Esophagus muscularis mucosa (tissue), 4 donors: ENCODE measurements around the gene PRAMEF9. TPM values are rescaled to one million over a fixed set of nuclear protein-coding genes. Genes with fewer than 3 reads are reported as not detected.
"Not testable (repeated sequence)": the region's sequence is repeated elsewhere in the genome, so short reads cannot be mapped to it uniquely, and the experiment has no call there.

Source experiments
- DNase-seq: peaks from one replicate; pipeline ENCODE4 v3.0.0-alpha.2; 2017; ENCODE audit errors: extremely low spot score
- H3K27ac ChIP-seq, 4 donors: fragments of 200-600 bp; sonication (generic); replicated peaks in 1 of 4; 1 replicate in 3 of 4; 2 replicates in 1 of 4; pipeline ENCODE4 v1.5.1; 2016 to 2019; ENCODE audit warnings: mild to moderate bottlenecking in 1 of 4
- H3K27me3 ChIP-seq, 4 donors: fragments of 200-600 bp; sonication (generic); one replicate each; pipeline versions ENCODE4 v1.5.1 to v1.6.0; 2016 to 2019
- H3K36me3 ChIP-seq, 4 donors: fragments of 200-600 bp; sonication (generic); one replicate each; pipeline ENCODE4 v1.5.1; 2016 to 2019
- H3K4me1 ChIP-seq, 4 donors: fragments of 200-600 bp; sonication (generic); one replicate each; pipeline ENCODE4 v1.5.1; 2016 to 2019
- H3K4me3 ChIP-seq, 4 donors: fragments of 200-600 bp; sonication (generic); 1 replicate in 2 of 4; 2 replicates in 2 of 4; pipeline ENCODE4 v1.5.1; 2016 to 2019; ENCODE audit warnings: mild to moderate bottlenecking in 4 of 4, moderate library complexity in 1 of 4
- H3K9me3 ChIP-seq, 4 donors: fragments of 200-600 bp; sonication (generic); 1 replicate in 3 of 4; 2 replicates in 1 of 4; pipeline ENCODE4 v1.5.1; 2016 to 2019
- CTCF ChIP-seq, 3 experiments: fragments of 200-600 bp in 2 of 3; fragments of 450-650 bp in 1 of 3; sonication (generic) in 2 of 3; IDR thresholded peaks; one replicate each; pipeline ENCODE4 v1.5.1; 2017 to 2019; ENCODE audit warnings: antibody characterized with exemption in 3 of 3, mild to moderate bottlenecking in 2 of 3, moderate library complexity in 1 of 3
- EP300 ChIP-seq: sonication (generic); formaldehyde crosslinking; IDR thresholded peaks from one replicate; pipeline ENCODE4 v1.6.1; 2017; ENCODE audit warnings: antibody characterized with exemption
- POLR2A ChIP-seq: fragments of 450-650 bp; IDR thresholded peaks from one replicate; pipeline ENCODE4 v1.6.1; 2017; ENCODE audit warnings: antibody characterized with exemption, moderate library complexity, mild to moderate bottlenecking, low read depth
- POLR2AphosphoS5 ChIP-seq, 2 donors: sonication (generic); formaldehyde crosslinking; IDR thresholded peaks; one replicate each; pipeline ENCODE4 v1.6.1; 2017; ENCODE audit warnings: antibody characterized with exemption in 2 of 2
- WGBS: methylation state at CpG from one replicate; pipeline ENCODE4 v1.1.5; 2018; 5-methylcytosine and 5-hydroxymethylcytosine counted together
- intact Hi-C: fragments of 100-400 bp; cut with DNase I; formaldehyde crosslinking; loops from one replicate; pipeline ENCODE4 v1.15.1; 2023
- total RNA-seq, 4 donors: library from RNA; depleted of rRNA; stranded (reverse); fragments of >200 nt; gene quantifications; one replicate each; pipeline versions ENCODE4 v1.1.0 to v1.2.1, GENCODE V29; 2016

PRAMEF9 gene
- not detected for total RNA-seq

- H3K36me3 ChIP-seq, H3K9me3 ChIP-seq, H3K27ac ChIP-seq, H3K4me3 ChIP-seq, H3K27me3 ChIP-seq, H3K4me1 ChIP-seq, intact Hi-C loops, DNase-seq: not testable (repeated sequence)
- WGBS: 77% methylated on average over 2 of the region's 2 CpGs
Observed at GRCh38 chr1:13171548-13171947, at the start of gene PRAMEF9. Gene PRAMEF9, plus strand, starts transcription at chr1:13171848. Its CDS starts 3,433 bp downstream, at chr1:13175281.

- intact Hi-C loops, H3K4me1 ChIP-seq, H3K27ac ChIP-seq, H3K36me3 ChIP-seq, DNase-seq, H3K4me3 ChIP-seq, H3K27me3 ChIP-seq, H3K9me3 ChIP-seq: not testable (repeated sequence)
- WGBS: no CpG with 5 or more reads among the region's 5 CpGs
Observed at GRCh38 chr1:13155909-13156308, 15.7 kb upstream of the PRAMEF9 start, which contains the start of gene PRAMEF26. Gene PRAMEF26, minus strand, starts transcription at chr1:13156009. Its CDS starts 2,914 bp downstream, at chr1:13153095.

GRCh38 chr1:13165531-13165930 lies 6.1 kb upstream of the PRAMEF9 start, which contains the start of gene HNRNPCL4:
Gene HNRNPCL4, minus strand, starts transcription at chr1:13165631. Its CDS starts 164 bp downstream, at chr1:13165467.
- H3K4me3 ChIP-seq: not testable (repeated sequence)

GRCh38 chr1:13201309-13201708 lies 29.7 kb downstream of the PRAMEF9 start, which contains the start of gene PRAMEF13:
Gene PRAMEF13, minus strand, starts transcription at chr1:13201409. Its CDS starts 1,820 bp downstream, at chr1:13199589.
- H3K4me1 ChIP-seq, DNase-seq, H3K27me3 ChIP-seq, H3K36me3 ChIP-seq, H3K4me3 ChIP-seq, intact Hi-C loops, H3K27ac ChIP-seq, H3K9me3 ChIP-seq: not testable (repeated sequence)
- WGBS: no CpG with 5 or more reads among the region's 5 CpGs

More at GRCh38 chr1:13165531-13165930, 6.1 kb upstream of the PRAMEF9 start, which contains the start of gene HNRNPCL4:
- H3K27ac ChIP-seq, H3K27me3 ChIP-seq, H3K4me1 ChIP-seq, DNase-seq, H3K36me3 ChIP-seq, intact Hi-C loops, H3K9me3 ChIP-seq: not testable (repeated sequence)
- no CpG with 5 or more reads among the region's 8 CpGs for WGBS

GRCh38 chr1:13208712-13209111 lies 37.1 kb downstream of the PRAMEF9 start:
- intact Hi-C loops, H3K9me3 ChIP-seq, H3K4me1 ChIP-seq, DNase-seq, H3K27me3 ChIP-seq, H3K27ac ChIP-seq, H3K4me3 ChIP-seq, H3K36me3 ChIP-seq: not testable (repeated sequence)
- no CpG with 5 or more reads among the region's 9 CpGs for WGBS

- H3K4me1 ChIP-seq, H3K27me3 ChIP-seq, intact Hi-C loops, H3K36me3 ChIP-seq, H3K27ac ChIP-seq, H3K4me3 ChIP-seq, DNase-seq, H3K9me3 ChIP-seq: not testable (repeated sequence)
- WGBS: no CpG with 5 or more reads among the region's 7 CpGs
Observed at GRCh38 chr1:13216619-13217018, 45.0 kb downstream of the PRAMEF9 start.

- intact Hi-C loops, H3K4me3 ChIP-seq, DNase-seq, H3K27ac ChIP-seq, H3K9me3 ChIP-seq, H3K27me3 ChIP-seq, H3K4me1 ChIP-seq, H3K36me3 ChIP-seq: not testable (repeated sequence)
- no CpG with 5 or more reads among the region's 3 CpGs for WGBS
Observed at GRCh38 chr1:13219203-13219602, 47.6 kb downstream of the PRAMEF9 start.

- intact Hi-C loops, H3K36me3 ChIP-seq, H3K27me3 ChIP-seq, H3K9me3 ChIP-seq, H3K4me1 ChIP-seq, H3K27ac ChIP-seq, H3K4me3 ChIP-seq, DNase-seq: not testable (repeated sequence)
- WGBS: no CpG with 5 or more reads among the region's 4 CpGs
Observed at GRCh38 chr1:13222788-13223187, 51.1 kb downstream of the PRAMEF9 start.

- Histone ChIP-seq H3K4me1 (no peaks in the 10 kb centered on the region), H3K4me3 (no peak overlapping the region), H3K27me3 (peaks cover 0 to 8% (median 0%) of the 10 kb centered on the region in 4 donors), H3K27ac (no peak overlapping the region), H3K36me3 (no peaks in the 10 kb centered on the region), H3K9me3 (no peaks in the 10 kb centered on the region)
- TF ChIP-seq CTCF (IDR thresholded peaks at IDR 0.05) (no peak), EP300 (no peak), POLR2AphosphoS5 (IDR thresholded peaks at IDR 0.05) (no peak), POLR2A (no peak)
- intact Hi-C loops: no loop called here
- peak; percentile 92 for DNase-seq
- WGBS: 83% methylated on average over 5 of the region's 5 CpGs
Observed at GRCh38 chr1:13224480-13225060, 52.9 kb downstream of the PRAMEF9 start.

- intact Hi-C loops, H3K27ac ChIP-seq, DNase-seq, H3K36me3 ChIP-seq, H3K9me3 ChIP-seq, H3K4me3 ChIP-seq, H3K4me1 ChIP-seq: not testable (repeated sequence)
- 81% methylated on average over 7 of the region's 9 CpGs for WGBS
- peaks cover 0 to 12% (median 0%) of the 10 kb centered on the region in 4 donors for H3K27me3 ChIP-seq
Observed at GRCh38 chr1:13225675-13226204, 54.1 kb downstream of the PRAMEF9 start, which contains the start of gene PRAMEF18. Gene PRAMEF18, minus strand, starts transcription at chr1:13226154. Its CDS starts 48 bp downstream, at chr1:13226106.

GRCh38 chr1:13227271-13228055 lies 55.8 kb downstream of the PRAMEF9 start:
- H3K27ac ChIP-seq, DNase-seq, H3K36me3 ChIP-seq, intact Hi-C loops, H3K9me3 ChIP-seq, H3K4me1 ChIP-seq, H3K4me3 ChIP-seq: not testable (repeated sequence)
- WGBS: 82% methylated on average over 8 of the region's 8 CpGs
- H3K27me3 ChIP-seq: peaks cover 0 to 21% (median 0%) of the 10 kb centered on the region in 4 donors
